ENCODE results near the gene TMPRSS2.

TMPRSS2 gene

DNA sequence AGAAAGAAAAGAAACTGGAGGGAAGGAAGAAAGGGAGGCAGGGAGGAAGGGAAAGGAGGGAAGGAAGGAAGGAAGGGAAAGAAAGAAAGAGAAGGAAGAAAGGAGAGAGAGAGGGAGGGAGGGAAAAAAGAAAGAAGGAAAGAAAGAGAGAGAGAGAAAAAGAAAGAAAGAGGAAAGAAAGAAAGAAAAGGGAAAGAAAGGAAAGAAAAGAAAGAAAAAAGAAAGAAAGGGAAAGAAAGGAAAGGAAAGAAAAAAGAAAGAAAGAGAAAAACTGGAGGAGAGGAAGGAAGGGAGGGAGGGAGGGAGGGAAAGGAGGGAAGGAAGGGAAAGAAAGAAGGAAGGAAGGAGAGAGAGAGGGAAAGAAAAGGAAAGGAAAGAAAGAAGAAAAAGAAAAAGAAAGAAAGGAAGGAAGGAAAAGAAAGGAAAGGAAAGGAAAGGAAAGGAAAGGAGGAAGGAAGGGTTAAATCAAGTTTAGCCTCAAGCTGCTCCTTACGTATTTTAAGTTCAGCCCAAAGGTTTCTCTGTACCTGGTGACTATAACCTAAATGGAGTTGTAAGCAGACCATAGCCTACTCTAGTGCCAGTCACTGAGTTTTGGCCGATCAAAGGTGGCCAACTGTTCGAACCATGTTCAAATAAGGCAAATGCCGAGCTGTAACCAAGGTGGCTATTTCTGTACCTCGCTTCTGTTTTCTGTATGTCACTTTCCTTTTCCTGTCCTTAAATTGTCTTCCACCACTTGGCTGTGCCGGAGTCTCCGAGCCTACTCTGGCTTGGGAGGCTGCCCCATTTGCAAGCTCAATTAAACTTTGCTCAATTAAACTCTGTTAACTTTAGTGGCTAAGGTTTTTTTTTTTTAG is 37.8 kb upstream of the TMPRSS2 start:
- Histone ChIP-seq H3K9me3 (ENCODE audit: control insufficient read depth, low read length) (no peaks in the 10 kb centered on the region), H3K27ac (no peak overlapping the region), H3K27me3 (ENCODE audit: control insufficient read depth, insufficient read depth, low read length) (no peaks in the 10 kb centered on the region), H3K36me3 (ENCODE audit: control insufficient read depth, insufficient read depth, low read length) (no peaks in the 10 kb centered on the region), H3K4me3 (ENCODE audit: low read depth, low read length) (no peak overlapping the region), H2AFZ (no peak overlapping the region), H3K79me2 (no peaks in the 10 kb centered on the region), H3K4me1 (no peaks in the 10 kb centered on the region), H3K4me2 (ENCODE audit: low read length) (no peak overlapping the region), H3K9ac (no peak overlapping the region)
- TF ChIP-seq, protein P1, sequence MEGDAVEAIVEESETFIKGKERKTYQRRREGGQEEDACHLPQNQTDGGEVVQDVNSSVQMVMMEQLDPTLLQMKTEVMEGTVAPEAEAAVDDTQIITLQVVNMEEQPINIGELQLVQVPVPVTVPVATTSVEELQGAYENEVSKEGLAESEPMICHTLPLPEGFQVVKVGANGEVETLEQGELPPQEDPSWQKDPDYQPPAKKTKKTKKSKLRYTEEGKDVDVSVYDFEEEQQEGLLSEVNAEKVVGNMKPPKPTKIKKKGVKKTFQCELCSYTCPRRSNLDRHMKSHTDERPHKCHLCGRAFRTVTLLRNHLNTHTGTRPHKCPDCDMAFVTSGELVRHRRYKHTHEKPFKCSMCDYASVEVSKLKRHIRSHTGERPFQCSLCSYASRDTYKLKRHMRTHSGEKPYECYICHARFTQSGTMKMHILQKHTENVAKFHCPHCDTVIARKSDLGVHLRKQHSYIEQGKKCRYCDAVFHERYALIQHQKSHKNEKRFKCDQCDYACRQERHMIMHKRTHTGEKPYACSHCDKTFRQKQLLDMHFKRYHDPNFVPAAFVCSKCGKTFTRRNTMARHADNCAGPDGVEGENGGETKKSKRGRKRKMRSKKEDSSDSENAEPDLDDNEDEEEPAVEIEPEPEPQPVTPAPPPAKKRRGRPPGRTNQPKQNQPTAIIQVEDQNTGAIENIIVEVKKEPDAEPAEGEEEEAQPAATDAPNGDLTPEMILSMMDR (IDR thresholded peaks at IDR 0.05), result no peak

DNA sequence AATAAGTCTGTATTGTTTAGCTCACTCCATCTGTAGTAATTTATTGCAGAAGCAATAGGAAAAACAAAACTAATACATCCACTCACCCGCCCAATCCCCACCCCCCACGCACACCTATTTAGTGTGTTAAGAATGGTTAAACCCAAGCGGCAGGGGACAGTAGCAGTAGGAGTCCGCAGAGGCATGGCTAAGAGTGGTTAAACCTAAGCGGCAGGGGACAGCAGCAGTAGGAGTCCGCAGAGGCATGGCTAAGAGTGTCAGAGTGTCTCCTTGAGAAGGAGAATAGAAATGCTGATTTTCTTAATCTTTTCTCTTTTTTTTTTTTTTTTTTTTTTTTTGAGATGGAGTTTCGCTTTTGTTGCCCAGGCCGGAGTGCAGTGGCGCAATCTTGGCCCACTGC is 34.8 kb upstream of the TMPRSS2 start:
- Histone ChIP-seq H3K79me2 (no peaks in the 10 kb centered on the region), H3K4me2 (ENCODE audit: low read length) (no peak overlapping the region), H3K9me3 (ENCODE audit: control insufficient read depth, low read length) (no peaks in the 10 kb centered on the region), H3K27me3 (ENCODE audit: control insufficient read depth, insufficient read depth, low read length) (no peaks in the 10 kb centered on the region), H3K27ac (no peak overlapping the region), H2AFZ (no peak overlapping the region), H3K36me3 (ENCODE audit: control insufficient read depth, insufficient read depth, low read length) (no peaks in the 10 kb centered on the region), H3K4me1 (no peaks in the 10 kb centered on the region), H3K9ac (no peak overlapping the region), H3K4me3 (ENCODE audit: low read depth, low read length) (no peak overlapping the region)
- TF ChIP-seq, protein P1 (IDR thresholded peaks at IDR 0.05), result no peak

DNA sequence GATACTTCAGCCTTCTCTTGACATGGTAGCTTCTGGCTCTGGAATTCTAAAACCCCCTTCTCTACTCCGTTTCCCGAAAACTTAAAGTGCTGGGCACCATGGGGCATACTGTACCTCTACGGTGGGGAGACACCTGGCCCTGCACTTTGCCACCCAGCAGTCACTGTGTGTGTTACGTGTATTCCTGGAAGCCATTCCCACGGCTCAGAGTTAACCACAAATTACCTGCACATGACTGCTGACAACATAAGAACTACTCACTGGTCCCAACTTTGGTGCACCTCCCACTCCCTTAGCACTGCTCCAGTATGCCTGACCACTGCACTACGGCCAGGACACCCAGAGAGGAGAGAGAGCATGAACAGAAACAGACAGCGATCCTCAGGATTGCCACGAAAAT is 29.4 kb upstream of the TMPRSS2 start:
- Histone ChIP-seq H3K79me2 (no peaks in the 10 kb centered on the region), H3K9ac (no peak overlapping the region), H3K4me3 (ENCODE audit: low read depth, low read length) (no peak overlapping the region), H2AFZ (no peak overlapping the region), H3K27ac (no peak overlapping the region), H3K36me3 (ENCODE audit: control insufficient read depth, insufficient read depth, low read length) (no peaks in the 10 kb centered on the region), H3K27me3 (ENCODE audit: control insufficient read depth, insufficient read depth, low read length) (no peaks in the 10 kb centered on the region), H3K4me2 (ENCODE audit: low read length) (no peak overlapping the region), H3K9me3 (ENCODE audit: control insufficient read depth, low read length) (no peaks in the 10 kb centered on the region), H3K4me1 (no peaks in the 10 kb centered on the region)
- TF ChIP-seq, protein P1 (IDR thresholded peaks at IDR 0.05), result no peak

DNA sequence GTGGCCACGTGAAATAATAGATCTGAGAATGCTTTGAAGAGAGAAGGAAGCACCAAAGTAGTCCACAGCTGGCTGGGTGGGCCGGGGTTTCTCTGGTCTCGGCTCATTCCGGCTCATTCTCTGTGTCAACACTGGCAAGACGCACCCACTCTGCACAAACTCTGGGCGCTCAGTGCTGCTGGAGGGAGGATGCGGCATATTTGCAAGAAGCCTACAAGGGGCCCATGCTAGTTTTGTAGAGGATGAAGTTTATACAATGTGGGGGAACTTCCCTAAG is 28.8 kb upstream of the TMPRSS2 start:
- H3K27me3 ChIP-seq (ENCODE audit: control insufficient read depth, insufficient read depth, low read length), result no peaks in the 10 kb centered on the region
- no peaks in the 10 kb centered on the region for H3K79me2 ChIP-seq

More for the DNA sequence above, 28.8 kb upstream of the TMPRSS2 start:
- no peaks in the 10 kb centered on the region for H3K4me1 ChIP-seq
- no peak overlapping the region for H3K4me2 ChIP-seq (ENCODE audit: low read length)
- no peak overlapping the region for H3K4me3 ChIP-seq (ENCODE audit: low read depth, low read length)
- H3K9me3 ChIP-seq (ENCODE audit: control insufficient read depth, low read length), result no peaks in the 10 kb centered on the region
- H2AFZ ChIP-seq, result no peak overlapping the region
- H3K9ac ChIP-seq, result no peak overlapping the region
- H3K27ac ChIP-seq, result no peak overlapping the region
- no peaks in the 10 kb centered on the region for H3K36me3 ChIP-seq (ENCODE audit: control insufficient read depth, insufficient read depth, low read length)
- TF ChIP-seq, protein P1 (IDR thresholded peaks at IDR 0.05), result no peak
